Neural cell (in vitro differentiated cells): ENCODE data around the gene FAM200B. TPM values are rescaled to one million over a fixed set of nuclear protein-coding genes. Genes with fewer than 3 reads are reported as not detected.

Experiments used
- H2AFZ ChIP-seq: fragments of 200-600, 300-800 bp; sonication (generic), shearing (Covaris generic); 2 replicates; pipeline ENCODE4 v1.6.0; 2014; ENCODE audit warnings: low read depth, mild to moderate bottlenecking, antibody characterized with exemption, low read length, moderate library complexity
- H3F3A ChIP-seq: fragments of 200-600 bp; shearing (Covaris generic); 2 replicates; pipeline ENCODE4 v1.6.1; 2016; ENCODE audit warnings: mild to moderate bottlenecking, moderate library complexity, mixed read lengths, antibody characterized with exemption, low read length; ENCODE audit not compliant: insufficient read depth, poor library complexity, severe bottlenecking
- H3K27ac ChIP-seq: fragments of 200-600, 300-800 bp; sonication (generic), shearing (Covaris generic); 2 replicates; pipeline ENCODE4 v1.5.1; 2014; ENCODE audit warnings: mild to moderate bottlenecking, low read length, moderate library complexity
- H3K27me3 ChIP-seq: fragments of 300-800, 200-600 bp; sonication (generic), shearing (Covaris generic); 2 replicates; pipeline ENCODE4 v1.6.0; 2014; ENCODE audit warnings: mild to moderate bottlenecking, low read depth, low read length, moderate library complexity; ENCODE audit not compliant: insufficient read depth
- H3K36me3 ChIP-seq: fragments of 300-800, 200-600 bp; sonication (generic), shearing (Covaris generic); 2 replicates; pipeline ENCODE4 v1.5.1; 2014; ENCODE audit warnings: mild to moderate bottlenecking, antibody characterized with exemption, low read length, moderate library complexity; ENCODE audit not compliant: insufficient read depth
- H3K4me2 ChIP-seq: fragments of 300-800, 200-600 bp; sonication (generic), shearing (Covaris generic); 2 replicates; pipeline ENCODE4 v1.6.0; 2014; ENCODE audit warnings: mild to moderate bottlenecking, low read length
- H3K4me3 ChIP-seq: fragments of 300-800, 200-600 bp; sonication (generic), shearing (Covaris generic); 2 replicates; pipeline ENCODE4 v1.5.1; 2014; ENCODE audit warnings: mild to moderate bottlenecking, low read length, moderate library complexity
- H3K79me2 ChIP-seq: fragments of 200-600 bp; shearing (Covaris generic); replicated peaks from 2 replicates; pipeline ENCODE4 v1.6.0; 2014; ENCODE audit warnings: mild to moderate bottlenecking, low read length, moderate library complexity; ENCODE audit not compliant: insufficient read depth
- H3K9ac ChIP-seq: fragments of 300-800, 200-600 bp; sonication (generic), shearing (Covaris generic); 2 replicates; pipeline ENCODE4 v1.6.1; 2016; ENCODE audit warnings: mild to moderate bottlenecking, low read length, mixed read lengths
- H3K9me2 ChIP-seq: fragments of 200-600 bp; shearing (Covaris generic); 2 replicates; pipeline ENCODE4 v1.6.1; 2016; ENCODE audit warnings: mild to moderate bottlenecking, low read length, mixed read lengths; ENCODE audit not compliant: insufficient read depth
- H3K9me3 ChIP-seq: fragments of 200-600, 300-800 bp; sonication (generic), shearing (Covaris generic); 2 replicates; pipeline ENCODE4 v1.6.1; 2016; ENCODE audit warnings: mild to moderate bottlenecking, mixed run types, low read length, moderate library complexity, mixed read lengths
- H4K20me1 ChIP-seq: fragments of 200-600 bp; shearing (Covaris generic); 2 replicates; pipeline ENCODE4 v1.6.1; 2016; ENCODE audit warnings: mild to moderate bottlenecking, mixed run types; ENCODE audit not compliant: insufficient read depth
- EP300 ChIP-seq: fragments of 450-650 bp; conservative IDR thresholded peaks from 2 replicates; pipeline ENCODE4 v1.6.1; 2014; ENCODE audit warnings: antibody characterized with exemption, mild to moderate bottlenecking, moderate library complexity; ENCODE audit not compliant: poor library complexity, severe bottlenecking
- EZH2 ChIP-seq: fragments of 200-600, 300-800 bp; shearing (Covaris generic), sonication (generic); IDR thresholded peaks from 2 replicates; pipeline ENCODE4 v1.6.1; 2014; ENCODE audit warnings: antibody characterized with exemption, low read length, borderline replicate concordance, mild to moderate bottlenecking; ENCODE audit not compliant: insufficient read depth, poor library complexity, severe bottlenecking
- MXI1 ChIP-seq: fragments of 450-650 bp; conservative IDR thresholded peaks from 2 replicates; pipeline ENCODE4 v1.6.1; 2014; ENCODE audit warnings: antibody characterized with exemption, mild to moderate bottlenecking; ENCODE audit not compliant: poor library complexity, severe bottlenecking
- POLR2AphosphoS5 ChIP-seq: IDR thresholded peaks from 2 replicates; pipeline ENCODE4 v1.6.1; 2012
- RAD21 ChIP-seq: fragments of 450-650 bp; conservative IDR thresholded peaks from 2 replicates; pipeline ENCODE4 v1.6.1; 2014; ENCODE audit warnings: antibody characterized with exemption, mild to moderate bottlenecking, moderate library complexity
- SMC3 ChIP-seq: fragments of 450-650 bp; conservative IDR thresholded peaks from 2 replicates; pipeline ENCODE4 v1.6.1; 2014; ENCODE audit warnings: antibody characterized with exemption, mild to moderate bottlenecking, moderate library complexity; ENCODE audit not compliant: poor library complexity
- TAF1 ChIP-seq: IDR thresholded peaks from 2 replicates; pipeline ENCODE4 v1.6.1; 2012; ENCODE audit warnings: low read depth
- polyA plus RNA-seq: library from polyadenylated mRNA; depleted of rRNA; stranded (reverse); fragments of >200 nt; gene quantifications from 2 replicates; pipeline ENCODE4 v1.2.3, GENCODE V29; 2014
- TF ChIP-seq, protein P1 (sequence below): fragments of 450-650 bp; IDR thresholded peaks from 2 replicates; pipeline ENCODE4 v1.5.1; 2014; ENCODE audit warnings: antibody characterized with exemption, mild to moderate bottlenecking, moderate library complexity; ENCODE audit not compliant: poor library complexity, severe bottlenecking
- TF ChIP-seq, protein P2 (sequence below): IDR thresholded peaks from 2 replicates; pipeline ENCODE4 v1.6.1; 2012; ENCODE audit warnings: borderline replicate concordance

FAM200B gene
- polyA plus RNA-seq, 1 donor from 2014 or later: 238 TPM

DNA sequence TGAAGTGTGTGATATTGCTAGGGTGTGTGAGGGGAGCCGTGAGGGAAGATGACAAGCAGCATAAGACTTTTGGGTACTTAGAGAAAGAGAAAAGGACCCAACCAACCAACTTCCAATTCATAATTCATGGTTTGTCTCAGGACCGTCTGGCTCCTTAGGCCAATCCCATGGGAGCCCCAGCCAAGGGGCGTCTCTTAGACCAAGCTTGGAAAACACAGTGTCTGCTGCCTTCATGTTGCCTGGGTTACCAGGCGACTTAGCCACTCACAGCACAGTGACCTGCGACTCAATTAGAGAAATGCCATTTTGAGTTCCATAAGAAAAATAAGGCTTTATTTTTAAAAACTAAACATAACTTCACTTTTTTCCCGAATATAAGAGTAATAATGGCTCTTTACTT is 53.9 kb downstream of the FAM200B start:
- no peak for TF ChIP-seq POLR2AphosphoS5
- TF ChIP-seq, protein P1, sequence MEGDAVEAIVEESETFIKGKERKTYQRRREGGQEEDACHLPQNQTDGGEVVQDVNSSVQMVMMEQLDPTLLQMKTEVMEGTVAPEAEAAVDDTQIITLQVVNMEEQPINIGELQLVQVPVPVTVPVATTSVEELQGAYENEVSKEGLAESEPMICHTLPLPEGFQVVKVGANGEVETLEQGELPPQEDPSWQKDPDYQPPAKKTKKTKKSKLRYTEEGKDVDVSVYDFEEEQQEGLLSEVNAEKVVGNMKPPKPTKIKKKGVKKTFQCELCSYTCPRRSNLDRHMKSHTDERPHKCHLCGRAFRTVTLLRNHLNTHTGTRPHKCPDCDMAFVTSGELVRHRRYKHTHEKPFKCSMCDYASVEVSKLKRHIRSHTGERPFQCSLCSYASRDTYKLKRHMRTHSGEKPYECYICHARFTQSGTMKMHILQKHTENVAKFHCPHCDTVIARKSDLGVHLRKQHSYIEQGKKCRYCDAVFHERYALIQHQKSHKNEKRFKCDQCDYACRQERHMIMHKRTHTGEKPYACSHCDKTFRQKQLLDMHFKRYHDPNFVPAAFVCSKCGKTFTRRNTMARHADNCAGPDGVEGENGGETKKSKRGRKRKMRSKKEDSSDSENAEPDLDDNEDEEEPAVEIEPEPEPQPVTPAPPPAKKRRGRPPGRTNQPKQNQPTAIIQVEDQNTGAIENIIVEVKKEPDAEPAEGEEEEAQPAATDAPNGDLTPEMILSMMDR: no peak
- no peak for TF ChIP-seq RAD21
- TF ChIP-seq SMC3: no peak
- TF ChIP-seq, protein P2, sequence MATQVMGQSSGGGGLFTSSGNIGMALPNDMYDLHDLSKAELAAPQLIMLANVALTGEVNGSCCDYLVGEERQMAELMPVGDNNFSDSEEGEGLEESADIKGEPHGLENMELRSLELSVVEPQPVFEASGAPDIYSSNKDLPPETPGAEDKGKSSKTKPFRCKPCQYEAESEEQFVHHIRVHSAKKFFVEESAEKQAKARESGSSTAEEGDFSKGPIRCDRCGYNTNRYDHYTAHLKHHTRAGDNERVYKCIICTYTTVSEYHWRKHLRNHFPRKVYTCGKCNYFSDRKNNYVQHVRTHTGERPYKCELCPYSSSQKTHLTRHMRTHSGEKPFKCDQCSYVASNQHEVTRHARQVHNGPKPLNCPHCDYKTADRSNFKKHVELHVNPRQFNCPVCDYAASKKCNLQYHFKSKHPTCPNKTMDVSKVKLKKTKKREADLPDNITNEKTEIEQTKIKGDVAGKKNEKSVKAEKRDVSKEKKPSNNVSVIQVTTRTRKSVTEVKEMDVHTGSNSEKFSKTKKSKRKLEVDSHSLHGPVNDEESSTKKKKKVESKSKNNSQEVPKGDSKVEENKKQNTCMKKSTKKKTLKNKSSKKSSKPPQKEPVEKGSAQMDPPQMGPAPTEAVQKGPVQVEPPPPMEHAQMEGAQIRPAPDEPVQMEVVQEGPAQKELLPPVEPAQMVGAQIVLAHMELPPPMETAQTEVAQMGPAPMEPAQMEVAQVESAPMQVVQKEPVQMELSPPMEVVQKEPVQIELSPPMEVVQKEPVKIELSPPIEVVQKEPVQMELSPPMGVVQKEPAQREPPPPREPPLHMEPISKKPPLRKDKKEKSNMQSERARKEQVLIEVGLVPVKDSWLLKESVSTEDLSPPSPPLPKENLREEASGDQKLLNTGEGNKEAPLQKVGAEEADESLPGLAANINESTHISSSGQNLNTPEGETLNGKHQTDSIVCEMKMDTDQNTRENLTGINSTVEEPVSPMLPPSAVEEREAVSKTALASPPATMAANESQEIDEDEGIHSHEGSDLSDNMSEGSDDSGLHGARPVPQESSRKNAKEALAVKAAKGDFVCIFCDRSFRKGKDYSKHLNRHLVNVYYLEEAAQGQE: no peak
- no peak for TF ChIP-seq MXI1
- TF ChIP-seq TAF1: no peak
- TF ChIP-seq EZH2: no peak
- TF ChIP-seq EP300: no peak
- Histone ChIP-seq H3K79me2 (no peaks in the 10 kb centered on the region), H3K27ac (no peak overlapping the region), H3K36me3 (no peaks in the 10 kb centered on the region), H3K4me3 (no peak overlapping the region), H3K27me3 (no peaks in the 10 kb centered on the region), H3K4me2 (no peak overlapping the region), H4K20me1 (no peaks in the 10 kb centered on the region), H3K9me2 (no peaks in the 10 kb centered on the region), H2AFZ (no peak overlapping the region), H3F3A (no peaks in the 10 kb centered on the region), H3K9ac (no peak overlapping the region), H3K9me3 (no peaks in the 10 kb centered on the region)

DNA sequence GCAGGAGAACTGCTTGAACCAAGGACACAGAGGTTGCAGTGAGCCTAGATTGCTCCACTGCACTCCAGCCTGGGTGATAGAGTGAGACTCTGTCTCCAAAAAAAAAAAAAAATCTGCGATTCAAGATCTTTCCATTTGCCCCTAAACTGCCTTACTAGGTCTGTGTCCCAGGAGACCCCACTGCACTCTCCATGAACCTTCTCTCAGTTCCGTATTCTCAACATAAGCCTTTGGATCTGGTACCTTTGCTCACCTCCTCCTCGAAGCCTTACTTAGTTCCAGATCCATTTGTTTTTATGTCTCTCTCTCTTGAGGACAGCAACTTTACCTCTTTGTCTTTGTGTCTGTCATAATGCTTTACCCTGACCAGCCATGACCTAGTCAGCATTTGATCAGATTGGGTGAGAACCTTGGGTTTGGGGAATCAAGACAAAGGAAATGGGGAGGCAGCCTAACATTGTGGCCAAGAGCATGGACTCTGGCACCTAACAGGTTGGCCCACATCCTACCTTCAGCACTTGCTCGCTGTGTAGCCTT is 55.0 kb downstream of the FAM200B start:
- H3F3A ChIP-seq: no peaks in the 10 kb centered on the region
- no peak overlapping the region for H3K4me3 ChIP-seq
- no peaks in the 10 kb centered on the region for H4K20me1 ChIP-seq
- H3K27me3 ChIP-seq: no peaks in the 10 kb centered on the region
- TF ChIP-seq POLR2AphosphoS5: no peak
- no peak for TF ChIP-seq EP300
- no peak for TF ChIP-seq MXI1
- no peak for TF ChIP-seq RAD21
- TF ChIP-seq TAF1: no peak
- no peak overlapping the region for H2AFZ ChIP-seq
- no peaks in the 10 kb centered on the region for H3K36me3 ChIP-seq
- no peak overlapping the region for H3K9ac ChIP-seq
- no peaks in the 10 kb centered on the region for H3K9me3 ChIP-seq
- no peak overlapping the region for H3K4me2 ChIP-seq
- H3K9me2 ChIP-seq: no peaks in the 10 kb centered on the region
- H3K27ac ChIP-seq: no peak overlapping the region
- no peaks in the 10 kb centered on the region for H3K79me2 ChIP-seq

DNA sequence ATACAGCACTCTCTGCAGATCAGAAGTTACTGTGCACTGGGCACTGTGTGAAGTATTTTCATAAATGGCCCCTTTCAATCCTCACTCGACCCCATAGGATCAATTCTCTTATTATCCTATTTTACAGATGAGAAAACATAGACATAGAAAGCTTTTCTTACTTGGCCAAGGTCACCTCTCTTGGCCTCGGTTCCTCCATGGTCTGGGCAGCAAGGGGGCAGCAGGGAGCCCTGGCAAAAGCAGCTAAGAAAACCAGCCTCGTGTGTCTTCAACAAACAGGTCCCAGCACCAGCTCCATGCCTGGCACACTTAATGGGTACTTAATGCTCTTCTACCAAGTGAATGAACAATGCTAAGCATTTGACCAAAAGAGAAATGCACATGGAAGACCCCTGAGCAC is 55.6 kb downstream of the FAM200B start:
- no peak overlapping the region for H3K4me2 ChIP-seq
- H3K27ac ChIP-seq: no peak overlapping the region
- H3K36me3 ChIP-seq: no peaks in the 10 kb centered on the region
- no peak overlapping the region for H2AFZ ChIP-seq
- H3F3A ChIP-seq: no peaks in the 10 kb centered on the region
- no peaks in the 10 kb centered on the region for H3K79me2 ChIP-seq
- no peak for TF ChIP-seq EZH2
- TF ChIP-seq, protein P1: no peak
- TF ChIP-seq, protein P2: no peak
- no peak for TF ChIP-seq EP300
- TF ChIP-seq RAD21: no peak
- TF ChIP-seq MXI1: no peak
- no peaks in the 10 kb centered on the region for H3K9me2 ChIP-seq
- H4K20me1 ChIP-seq: no peaks in the 10 kb centered on the region
- no peak overlapping the region for H3K9ac ChIP-seq
- no peak overlapping the region for H3K4me3 ChIP-seq
- H3K27me3 ChIP-seq: no peaks in the 10 kb centered on the region
- no peaks in the 10 kb centered on the region for H3K9me3 ChIP-seq
